Glomerular visceral epithelial cell (primary cell): ENCODE results near the gene MEGF6.
"Not testable (repeated sequence)": the region's sequence is repeated elsewhere in the genome, so short reads cannot be mapped to it uniquely, and the experiment has no call there.

ENCODE experiments used
- DNase-seq: peaks from one replicate; pipeline ENCODE4 v3.0.0-alpha.2; 2016; ENCODE audit errors: extremely low spot score

MEGF6 gene

DNA sequence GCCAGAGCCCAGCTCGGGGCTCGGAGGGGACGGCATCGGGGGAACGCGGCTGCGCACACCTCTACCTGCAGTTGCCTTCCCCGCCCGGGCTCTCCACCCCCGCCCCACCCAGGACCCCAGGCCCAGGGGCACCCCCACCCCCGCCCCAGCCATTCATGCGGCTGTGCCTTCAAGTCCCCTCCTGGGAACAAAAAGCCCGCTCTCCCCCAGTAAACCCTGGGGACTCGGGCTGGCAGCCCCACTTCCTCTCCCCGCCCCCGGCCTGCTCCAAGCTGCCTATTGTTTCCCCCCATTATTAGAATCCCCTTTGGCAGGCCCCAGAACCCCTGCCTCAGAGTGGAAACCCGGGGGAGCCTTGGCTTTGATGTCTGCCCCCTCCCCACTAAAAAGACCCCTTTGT is 18.0 kb downstream of the MEGF6 start:
- no peak for DNase-seq

DNA sequence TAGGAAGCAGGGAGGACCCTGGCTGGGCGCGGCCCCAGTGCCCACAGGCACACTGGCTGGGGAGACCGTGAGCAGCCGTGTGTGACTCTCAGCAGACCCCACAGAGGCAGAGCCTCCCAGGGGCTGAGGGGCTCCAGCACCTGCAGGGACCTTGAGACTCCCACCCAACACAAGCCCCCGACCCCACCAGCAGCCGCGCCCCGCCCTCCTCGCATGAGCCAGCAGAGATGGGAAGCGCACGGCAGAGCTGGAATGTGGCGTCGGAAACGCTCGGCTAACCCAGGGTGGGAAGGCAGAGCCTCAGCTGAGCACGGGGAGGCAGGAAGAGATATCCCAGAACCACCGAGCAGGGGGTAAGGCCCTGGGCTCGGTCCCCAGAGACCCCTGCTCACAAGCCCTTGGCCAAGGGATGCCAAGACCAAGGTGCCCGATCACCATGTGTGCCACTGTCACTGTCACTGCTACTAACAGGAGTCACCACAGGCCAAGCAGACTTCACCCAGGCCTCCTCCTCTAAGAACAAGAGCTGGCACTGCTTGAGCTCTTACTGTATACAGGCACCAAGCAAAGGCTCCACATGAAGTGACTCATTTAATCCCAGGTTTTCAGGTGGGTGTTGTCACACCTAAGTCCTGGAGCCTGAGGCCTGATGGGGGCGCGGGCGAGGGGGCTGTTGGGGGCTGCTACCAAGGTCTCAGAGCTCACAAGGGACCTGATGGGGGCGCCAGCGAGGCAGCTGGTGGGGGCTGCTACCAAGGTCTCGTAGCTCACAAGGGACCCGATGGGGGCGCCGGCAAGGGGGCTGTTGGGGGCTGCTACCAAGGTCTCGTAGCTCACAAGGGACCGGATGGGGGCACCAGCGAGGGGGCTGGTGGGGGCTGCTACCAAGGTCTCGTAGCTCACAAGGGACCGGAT is 20.1 kb downstream of the MEGF6 start:
- DNase-seq, result no peak

DNA sequence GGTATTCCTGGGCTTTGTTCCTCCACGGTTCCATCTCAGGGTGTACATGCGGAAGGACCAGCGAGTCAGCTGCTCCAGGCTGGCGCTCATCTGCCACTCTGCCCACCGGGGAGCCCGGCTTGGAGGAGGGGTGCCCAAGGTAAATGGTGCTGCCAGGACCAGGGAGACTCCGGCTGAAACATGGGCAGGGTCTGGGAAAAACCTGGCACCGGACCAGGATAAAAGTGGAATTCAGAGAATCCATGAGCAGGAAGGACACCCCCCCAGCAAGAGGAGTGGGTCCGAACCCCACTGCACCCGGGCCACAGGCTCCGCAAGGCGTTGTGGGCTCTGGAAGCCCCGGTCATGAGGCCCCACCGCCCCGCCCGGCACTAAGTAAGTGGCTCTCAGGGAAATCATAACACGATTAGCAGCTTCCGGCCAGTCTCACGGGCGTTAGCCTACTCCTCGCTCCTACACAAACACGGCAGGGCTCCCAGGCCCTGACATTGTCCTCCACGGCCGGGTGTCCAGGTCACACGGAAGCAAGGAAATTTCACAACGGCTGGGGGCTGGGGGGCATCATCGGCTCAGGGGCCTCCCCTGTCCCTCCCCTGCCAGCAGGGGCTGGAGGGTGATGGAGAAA is 21.1 kb downstream of the MEGF6 start:
- DNase-seq, result no peak

DNA sequence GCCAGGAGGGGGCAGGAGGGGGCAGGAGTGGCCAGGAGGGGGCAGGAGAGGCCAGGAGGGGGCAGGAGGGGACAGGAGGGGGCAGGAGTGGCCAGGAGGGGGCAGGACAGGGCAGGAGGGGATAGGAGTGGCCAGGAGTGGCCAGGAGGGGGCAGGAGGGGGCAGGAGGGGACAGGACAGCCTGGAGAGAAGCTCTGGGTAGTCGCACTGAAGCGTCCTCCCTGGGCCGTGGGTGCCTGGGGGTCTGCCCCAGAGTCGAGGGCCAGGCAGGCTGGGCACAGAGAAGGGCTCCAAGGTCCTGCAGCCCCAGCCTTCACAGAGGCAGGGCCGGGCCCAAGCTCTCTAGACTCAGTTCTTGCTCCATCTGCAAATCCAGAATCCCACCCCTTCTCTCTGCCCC is 22.9 kb downstream of the MEGF6 start:
- DNase-seq, result no peak

DNA sequence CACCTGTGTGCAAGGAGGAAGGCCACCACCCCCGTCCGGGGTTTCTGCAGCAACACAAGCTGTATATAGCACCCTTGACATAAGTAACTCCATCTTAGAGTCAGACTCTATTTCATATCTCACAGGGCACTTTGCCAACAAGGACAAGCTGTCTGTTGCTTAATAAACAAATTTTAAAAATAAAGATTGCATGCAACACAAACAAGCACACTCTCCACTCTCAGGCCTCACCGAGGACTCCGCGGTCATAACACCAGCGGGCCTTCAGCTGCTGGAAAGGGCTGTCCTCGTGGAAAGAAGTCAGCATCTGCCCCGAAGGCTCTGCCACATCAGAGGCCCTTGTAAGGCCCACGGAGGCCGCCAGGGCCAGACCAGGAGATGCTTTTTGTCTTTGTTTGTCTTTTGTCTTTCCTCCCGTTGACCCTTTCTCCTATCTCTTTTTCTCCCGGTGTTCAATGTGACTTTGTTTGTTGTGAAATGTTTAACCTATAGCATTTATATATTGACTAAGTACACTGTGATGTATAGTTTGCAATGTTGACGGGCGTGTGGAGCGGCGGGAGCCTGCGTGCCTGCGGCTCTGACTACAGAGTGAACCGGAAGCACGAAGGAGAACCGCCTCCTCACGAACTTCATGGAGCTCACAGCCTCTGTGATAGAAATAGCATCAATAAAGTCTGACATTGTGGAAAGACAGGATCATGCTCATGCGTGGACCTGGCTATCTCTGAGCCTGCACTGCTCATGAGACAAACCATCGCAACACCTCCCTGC is 24.1 kb downstream of the MEGF6 start:
- DNase-seq, result no peak

DNA sequence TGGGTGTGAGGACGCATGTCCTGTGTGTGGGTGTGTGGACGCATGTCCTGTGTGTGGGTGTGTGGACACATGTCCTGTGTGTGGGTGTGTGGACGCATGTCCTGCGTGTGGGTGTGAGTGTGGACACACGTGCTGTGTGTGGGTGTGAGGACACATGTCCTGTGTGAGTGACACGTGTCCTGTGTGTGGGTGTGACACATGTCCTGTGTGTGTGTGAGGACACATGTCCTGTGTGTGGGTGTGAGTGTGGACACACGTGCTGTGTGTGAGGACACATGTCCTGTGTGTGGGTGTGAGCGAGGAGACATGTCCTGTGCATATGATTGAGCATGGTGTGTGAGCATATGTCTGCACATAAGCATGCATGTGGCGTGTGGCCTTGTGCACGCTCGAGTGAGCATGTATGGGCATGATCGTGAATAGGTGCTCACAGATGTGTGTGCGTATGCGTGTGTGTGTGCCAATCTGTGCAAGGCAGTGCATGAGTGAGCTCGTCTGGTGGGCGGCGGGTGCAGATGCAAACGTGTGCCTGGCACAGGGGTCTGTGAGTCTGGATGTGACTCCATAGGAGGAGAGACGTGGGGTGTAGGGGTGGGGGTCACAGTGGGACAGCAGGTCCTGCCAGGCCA is 25.3 kb downstream of the MEGF6 start:
- no peak for DNase-seq

- DNase-seq, result not testable (repeated sequence)
Observed at GRCh38 chr1:3585353-3585868, 25.9 kb downstream of the MEGF6 start.

- no peak for DNase-seq
Observed at GRCh38 chr1:3584915-3585314, 26.4 kb downstream of the MEGF6 start.

GRCh38 chr1:3583751-3584150 is 27.6 kb downstream of the MEGF6 start:
- not testable (repeated sequence) for DNase-seq

DNA sequence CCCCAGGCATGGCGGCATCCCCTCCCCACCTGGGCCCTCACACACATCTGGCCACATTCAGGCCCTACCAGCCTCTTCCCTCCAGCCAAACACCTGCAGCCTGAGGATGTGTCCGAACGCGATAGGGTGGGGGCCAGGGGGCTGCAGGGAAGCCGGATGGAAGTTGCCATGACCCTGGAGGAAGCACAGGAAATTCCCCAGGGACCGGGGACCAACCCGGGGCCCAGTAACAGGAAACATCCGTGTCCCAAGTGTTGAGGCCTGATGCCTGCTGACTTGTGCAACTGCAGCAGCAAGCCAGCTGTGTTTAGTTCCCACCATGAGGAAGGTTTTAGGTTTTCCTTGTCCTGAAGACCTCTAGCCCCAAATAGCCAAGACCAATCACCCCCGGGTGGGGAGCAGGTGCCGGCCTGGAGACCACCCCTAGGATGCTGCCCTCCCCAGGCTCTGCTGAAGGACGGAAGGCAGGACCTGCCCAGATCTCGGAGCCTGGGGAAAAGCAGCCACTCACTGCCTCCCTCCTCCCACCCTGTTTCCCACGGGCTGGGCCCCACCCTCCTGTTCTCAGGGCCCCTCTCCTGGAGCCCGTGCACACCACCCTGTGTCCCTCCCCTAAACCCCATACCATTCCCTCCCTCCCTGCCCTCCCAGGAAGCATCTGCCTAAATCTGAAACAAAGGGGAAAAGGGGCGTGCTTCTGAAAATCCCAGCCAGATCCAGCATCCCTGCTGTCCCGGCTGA is 29.8 kb downstream of the MEGF6 start:
- DNase-seq, result no peak

DNA sequence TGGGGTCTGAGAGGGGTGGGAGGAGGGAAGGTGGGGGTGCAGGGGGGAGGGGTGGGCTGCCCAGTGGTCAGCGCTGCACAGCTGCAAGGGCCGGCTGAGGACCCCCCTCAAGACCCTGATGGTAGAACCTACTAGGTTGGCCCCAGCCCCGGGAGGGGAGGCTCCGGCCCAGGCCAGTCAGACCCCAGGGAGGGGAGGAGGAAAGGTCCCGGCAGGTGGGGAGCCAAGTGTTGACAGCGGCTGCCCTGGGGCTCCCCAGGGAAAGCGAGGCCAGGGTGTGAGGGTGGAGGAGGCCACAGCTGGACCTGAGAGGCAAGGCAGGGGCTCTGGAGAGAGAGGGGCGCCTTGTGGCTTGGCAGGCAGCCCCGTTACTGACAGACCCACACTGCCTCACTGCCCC is 31.1 kb downstream of the MEGF6 start:
- no peak for DNase-seq

DNA sequence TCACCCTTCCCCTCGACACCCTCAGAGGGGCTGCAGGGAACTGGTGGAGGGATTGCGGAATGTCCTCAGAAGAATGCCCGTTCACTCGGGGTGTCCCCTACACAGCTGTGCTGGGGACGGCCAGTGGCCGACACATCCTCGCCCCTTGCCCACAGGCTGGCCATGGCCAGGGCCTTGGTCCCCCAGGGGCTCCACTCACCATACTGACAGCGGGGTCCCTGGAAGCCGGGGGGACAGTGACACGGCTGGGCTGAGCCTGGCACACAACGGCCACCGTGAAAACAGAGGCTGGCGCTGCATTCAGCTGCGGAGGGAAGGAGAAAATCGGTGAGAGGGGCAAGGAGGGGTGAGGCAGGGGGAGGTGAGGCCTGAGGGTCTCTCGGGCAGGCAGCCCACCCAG is 31.7 kb downstream of the MEGF6 start:
- no peak for DNase-seq

- no peak for DNase-seq
Observed at GRCh38 chr1:3578906-3579305, 32.4 kb downstream of the MEGF6 start.

- DNase-seq, result no peak
Observed at GRCh38 chr1:3578433-3578805, 32.9 kb downstream of the MEGF6 start.

- DNase-seq, result peak; percentile 67
Observed at GRCh38 chr1:3577711-3578432, 33.4 kb downstream of the MEGF6 start.

DNA sequence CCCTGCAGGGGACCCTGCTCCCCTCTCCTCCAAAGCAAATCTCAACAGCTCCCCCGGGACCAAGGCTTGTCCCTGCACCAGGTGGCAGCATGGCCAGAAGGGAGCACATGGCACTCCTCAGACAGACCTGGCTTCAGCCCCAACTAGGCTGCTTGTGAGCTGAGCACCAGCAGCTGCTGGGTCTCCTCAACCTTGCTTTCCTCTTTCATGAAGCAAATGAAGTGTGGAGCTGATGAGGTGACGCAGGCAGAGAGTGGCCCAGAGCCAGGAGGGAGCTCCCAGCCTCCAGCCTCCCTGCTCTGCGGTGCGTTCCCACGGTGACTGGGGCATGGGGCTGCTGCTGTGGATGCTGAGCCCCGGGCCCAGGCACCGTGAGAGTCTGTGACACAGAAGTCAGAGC is 34.0 kb downstream of the MEGF6 start:
- peak; percentile 51 for DNase-seq

- DNase-seq, result no peak
Observed at GRCh38 chr1:3575993-3576392, 35.3 kb downstream of the MEGF6 start.

- not testable (repeated sequence) for DNase-seq
Observed at GRCh38 chr1:3575515-3575914, 35.8 kb downstream of the MEGF6 start.

DNA sequence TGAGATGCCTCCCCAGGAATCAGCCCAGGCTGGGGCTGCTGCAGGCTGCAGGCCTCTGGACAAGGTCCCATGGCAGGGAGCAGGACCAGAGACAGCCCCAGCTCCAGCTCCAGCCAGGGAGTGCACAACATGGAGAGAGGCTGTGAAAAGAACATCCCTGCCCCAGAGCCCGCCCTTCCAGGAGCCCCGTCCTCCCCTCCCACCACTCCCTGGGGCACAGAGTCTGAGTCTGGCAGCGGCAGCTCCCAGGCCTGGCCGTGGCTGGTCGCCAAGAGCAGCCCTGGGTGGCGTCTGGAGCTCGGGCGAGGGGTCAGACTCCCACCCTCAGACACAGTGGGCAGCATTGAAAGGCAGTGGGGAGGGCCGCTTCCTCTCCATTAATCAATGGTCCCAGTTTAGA is 37.8 kb downstream of the MEGF6 start:
- DNase-seq, result no peak

DNA sequence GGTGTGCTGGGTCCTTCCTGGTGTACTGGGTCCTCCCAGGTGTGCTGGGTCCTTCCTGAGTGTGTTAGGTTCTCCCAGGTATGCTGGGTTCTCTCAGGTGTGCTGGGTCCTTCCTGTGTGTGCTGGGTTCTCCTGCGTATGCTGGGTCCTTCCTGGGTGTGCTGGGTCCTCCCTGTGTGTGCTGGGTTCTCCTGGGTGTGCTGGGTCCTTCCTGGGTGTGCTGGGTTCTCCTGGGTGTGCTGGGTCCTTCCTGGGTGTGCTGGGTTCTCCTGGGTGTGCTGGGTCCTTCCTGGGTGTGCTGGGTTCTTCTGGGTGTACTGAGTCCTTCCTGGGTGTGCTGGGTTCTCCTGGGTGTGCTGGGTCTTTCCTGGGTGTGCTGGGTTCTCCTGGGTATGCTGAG is 38.7 kb downstream of the MEGF6 start:
- DNase-seq, result not testable (repeated sequence)

DNA sequence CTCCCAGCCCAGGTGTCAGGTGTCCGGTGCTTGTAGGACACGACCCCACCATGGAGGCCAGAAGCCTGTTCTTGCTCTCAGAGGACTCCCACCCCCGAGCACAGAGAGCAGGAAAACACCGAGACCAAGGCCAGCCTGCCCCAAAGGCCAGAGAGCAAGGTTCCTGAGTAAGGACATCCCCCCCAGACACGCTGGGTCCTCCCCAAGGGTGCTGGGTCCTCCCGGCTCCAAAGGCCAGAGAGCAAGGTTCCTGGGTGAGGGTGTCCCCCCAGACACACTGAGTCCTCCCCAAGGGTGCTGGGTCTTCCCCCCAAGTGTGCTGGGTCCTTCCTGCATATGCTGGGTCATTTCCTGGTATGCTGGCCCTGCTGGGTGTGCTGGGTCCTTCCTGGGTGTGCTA is 40.0 kb downstream of the MEGF6 start:
- no peak for DNase-seq
